ENCODE data around the gene POLA2. TPM values are rescaled to one million over a fixed set of nuclear protein-coding genes. Genes with fewer than 3 reads are reported as not detected.

POLA2 gene
- total and polyA plus RNA-seq, 9 of the 15 experiments (the other 6 are each of a cell fraction or from before 2014, with no cell fraction given): 2.7 to 134 (median 44.4) TPM

DNA sequence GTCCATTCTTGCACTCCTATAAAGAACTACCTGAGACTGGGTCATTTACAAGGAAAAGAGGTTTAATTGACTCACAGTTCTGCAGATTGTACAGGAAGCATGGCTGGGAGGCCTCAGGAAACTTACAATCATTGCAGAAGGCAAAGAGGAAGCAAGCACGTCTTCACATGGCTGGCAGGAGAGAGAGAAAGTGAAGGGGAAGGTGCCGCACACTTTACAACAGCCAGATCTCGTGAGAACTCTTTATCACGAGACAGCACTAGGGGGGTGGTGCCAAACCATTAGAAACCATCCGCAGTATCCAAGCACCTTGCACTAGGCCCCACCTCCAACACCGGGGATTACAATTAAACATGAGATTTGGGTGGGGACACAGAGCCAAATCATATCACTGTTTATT, 19.4 kb upstream of the POLA2 start:
- H2AFZ ChIP-seq (ENCODE audit: low read depth, low read length): no peak overlapping the region
- no TSS peak for BruUV-seq (replicated peaks)
- H4K20me1 ChIP-seq (replicated peaks; ENCODE audit: control insufficient read depth, insufficient read depth, low read length): no peaks in the 10 kb centered on the region
- H3K36me3 ChIP-seq (ENCODE audit: control insufficient read depth, insufficient read depth, low read length): no peaks in the 10 kb centered on the region
- intact Hi-C loops (cut with micrococcal nuclease) (no loop called here), in situ Hi-C loops (cut with MboI) (no loop called here)
- H3K9ac ChIP-seq (ENCODE audit: insufficient read depth in 1 of 2, low read depth in 2 of 2, low read length in 2 of 2): no peak overlapping the region
- CTCF ChIA-PET (ENCODE audit: low intra/inter-chr PET ratio): no interaction called here
- POLR2A ChIA-PET: interaction anchor here (0.5 to 1.2 kb wide), 3 partner anchors 12 to 149 kb away, joined by 3 to 4 read pairs (median 3); partner anchors contain the start of gene POLA2
- ATAC-seq (no peak; the same call in 2 of the 3 replicates), FAIRE-seq (no peak), DNase-seq (ENCODE audit: extremely low read depth in 1 of 4, low spot score in 3 of 4) (no peak)
- H3K27me3 ChIP-seq (ENCODE audit: control insufficient read depth in 2 of 2, insufficient read depth in 2 of 2, low read length in 2 of 2): no peaks in the 10 kb centered on the region
- no peak overlapping the region for H3K4me3 ChIP-seq
- no peak overlapping the region for H3K27ac ChIP-seq (ENCODE audit: extremely low read depth, low read depth, low read length)
- no peaks in the 10 kb centered on the region for H3K4me1 ChIP-seq (replicated peaks in 1 of 2; ENCODE audit: control insufficient read depth in 2 of 2, insufficient read depth in 2 of 2, low read length in 2 of 2)
- H3K9me3 ChIP-seq (replicated peaks; ENCODE audit: control insufficient read depth, insufficient read depth, low read depth, low read length): peaks cover 6% of the 10 kb centered on the region; the same call in 1 of the 2 replicates
- 8% methylated on average over 6 of the region's 6 CpGs for WGBS (ENCODE audit: insufficient coverage, low coverage, missing lambda C conversion rate)
- no peaks in the 10 kb centered on the region for H3K9me1 ChIP-seq (ENCODE audit: control insufficient read depth, insufficient read depth, low read length)
- H3K4me2 ChIP-seq (ENCODE audit: insufficient read depth, low read length): no peak overlapping the region
- H3K79me2 ChIP-seq (ENCODE audit: control insufficient read depth, insufficient read depth, low read length): no peaks in the 10 kb centered on the region
- no peak for TF ChIP-seq EP400 (IDR thresholded peaks at IDR 0.05)
- peak; percentile 2; the same call in 1 of the 2 replicates for TF ChIP-seq ZNF316 (IDR thresholded peaks at IDR 0.05)
- TF ChIP-seq CHD2 (IDR thresholded peaks at IDR 0.05; ENCODE audit: low read depth, low read length): peak; percentile 79
- TF ChIP-seq CBX5 (IDR thresholded peaks at IDR 0.05; ENCODE audit: borderline replicate concordance, low read depth): peak; percentile 75; the same call in 1 of the 2 replicates
- TF ChIP-seq CBX3 (IDR thresholded peaks at IDR 0.05; ENCODE audit: borderline replicate concordance in 1 of 2, low read length in 2 of 2): peak in 1 of 2 experiments; percentile 76; a peak in 1 of 3 replicates
- TF ChIP-seq HNRNPLL (IDR thresholded peaks at IDR 0.05; ENCODE audit: low read depth, low read length, poor library complexity, severe bottlenecking): no peak
- TF ChIP-seq, protein P1, sequence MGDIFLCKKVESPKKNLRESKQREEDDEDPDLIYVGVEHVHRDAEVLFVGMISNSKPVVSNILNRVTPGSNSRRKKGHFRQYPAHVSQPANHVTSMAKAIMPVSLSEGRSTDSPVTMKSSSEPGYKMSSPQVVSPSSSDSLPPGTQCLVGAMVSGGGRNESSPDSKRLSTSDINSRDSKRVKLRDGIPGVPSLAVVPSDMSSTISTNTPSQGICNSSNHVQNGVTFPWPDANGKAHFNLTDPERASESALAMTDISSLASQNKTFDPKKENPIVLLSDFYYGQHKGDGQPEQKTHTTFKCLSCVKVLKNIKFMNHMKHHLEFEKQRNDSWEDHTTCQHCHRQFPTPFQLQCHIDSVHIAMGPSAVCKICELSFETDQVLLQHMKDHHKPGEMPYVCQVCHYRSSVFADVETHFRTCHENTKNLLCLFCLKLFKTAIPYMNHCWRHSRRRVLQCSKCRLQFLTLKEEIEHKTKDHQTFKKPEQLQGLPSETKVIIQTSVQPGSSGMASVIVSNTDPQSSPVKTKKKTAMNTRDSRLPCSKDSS (IDR thresholded peaks at IDR 0.05; ENCODE audit: low read depth, partially characterized antibody): no peak
- peak; percentile 64; the same call in 1 of the 2 replicates for TF ChIP-seq TRIM28 (IDR thresholded peaks at IDR 0.05)
- TF ChIP-seq RCOR1 (IDR thresholded peaks at IDR 0.05; ENCODE audit: borderline replicate concordance in 1 of 2, low read depth in 2 of 2, low read length in 2 of 2): no peak
- no peak for TF ChIP-seq NUFIP1 (IDR thresholded peaks at IDR 0.05; ENCODE audit: partially characterized antibody)
- TF ChIP-seq, protein P2, sequence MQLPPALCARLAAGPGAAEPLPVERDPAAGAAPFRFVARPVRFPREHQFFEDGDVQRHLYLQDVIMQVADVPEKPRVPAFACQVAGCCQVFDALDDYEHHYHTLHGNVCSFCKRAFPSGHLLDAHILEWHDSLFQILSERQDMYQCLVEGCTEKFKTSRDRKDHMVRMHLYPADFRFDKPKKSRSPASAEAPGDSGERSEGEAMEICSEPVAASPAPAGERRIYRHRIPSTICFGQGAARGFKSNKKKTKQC (CRISPR knock-in tag; IDR thresholded peaks at IDR 0.05): no peak
- peak; percentile 28 to 62; a peak in 2 of 4 replicates for TF ChIP-seq TRIM24 (IDR thresholded peaks at IDR 0.05)
- no peak for TF ChIP-seq EZH2 (IDR thresholded peaks at IDR 0.05; ENCODE audit: borderline replicate concordance, low read depth, low read length)
- TF ChIP-seq ARHGAP35 (IDR thresholded peaks at IDR 0.05; ENCODE audit: partially characterized antibody): no peak
- TF ChIP-seq ZNF282 (CRISPR knock-in tag; IDR thresholded peaks at IDR 0.05): no peak
- TF ChIP-seq ZNF586 (CRISPR knock-in tag; conservative IDR thresholded peaks at IDR 0.05): no peak
- no peak for TF ChIP-seq ZNF444 (CRISPR knock-in tag; IDR thresholded peaks at IDR 0.05)
- TF ChIP-seq ZNF431 (CRISPR knock-in tag; IDR thresholded peaks at IDR 0.05): peak; percentile 97
- no peak for TF ChIP-seq MTF1 (CRISPR knock-in tag; IDR thresholded peaks at IDR 0.05; ENCODE audit: borderline replicate concordance)
